ENCODE measurements around the gene HSPA1L. TPM values are rescaled to one million over a fixed set of nuclear protein-coding genes. Genes with fewer than 3 reads are reported as not detected.
A peak's percentile ranks its signal among the peaks of the same experiment; 100 is the strongest.

Gene HSPA1L
- total RNA-seq, 1 donor from 2014 or later = 0.98 TPM

- intact Hi-C loops (cut with DNase I) = no loop called here
- Histone ChIP-seq H3K27me3 (no peaks in the 10 kb centered on the region), H3K9me3 (no peaks in the 10 kb centered on the region), H3K4me3 (no peak overlapping the region), H3K36me3 (peaks cover 0 to 39% of the 10 kb centered on the region in 2 donors), H3K27ac (peak overlapping the region; percentile 51), H3K4me1 (peaks cover 11% of the 10 kb centered on the region)
- no peak for TF ChIP-seq POLR2AphosphoS5 (IDR thresholded peaks at IDR 0.05; ENCODE audit: insufficient read depth in 1 of 2, low read depth in 1 of 2)
- TF ChIP-seq POLR2A (IDR thresholded peaks at IDR 0.05) = no peak
- no peak for TF ChIP-seq CTCF (IDR thresholded peaks at IDR 0.05)
- no peak for DNase-seq (ENCODE audit: extremely low spot score in 2 of 2)
These were observed 37.4 kb downstream of the HSPA1L start for GRCh38 chr6:31777667-31778050.

GRCh38 chr6:31776989-31777666, 38.0 kb downstream of the HSPA1L start, which contains the start of gene VWA7:
TSS of gene VWA7 (minus strand) at chr6:31777328. CDS start at chr6:31776779, 549 bp downstream.
- no peaks in the 10 kb centered on the region for H3K9me3 ChIP-seq
- DNase-seq (ENCODE audit: extremely low spot score in 2 of 2) = peak in 1 of 2 donors; percentile 94
- peak within 1 kb of the TSS; percentile 51 for H3K27ac ChIP-seq
- peaks cover 0 to 34% of the 10 kb centered on the region in 2 donors for H3K36me3 ChIP-seq
- H3K27me3 ChIP-seq = no peaks in the 10 kb centered on the region
- peaks cover 11% of the 10 kb centered on the region for H3K4me1 ChIP-seq
- intact Hi-C loops (cut with DNase I) = no loop called here
- peak; percentile 44 to 64 for TF ChIP-seq POLR2AphosphoS5 (IDR thresholded peaks at IDR 0.05; ENCODE audit: insufficient read depth in 1 of 2, low read depth in 1 of 2)
- no peak for TF ChIP-seq CTCF (IDR thresholded peaks at IDR 0.05)
- no peak for TF ChIP-seq POLR2A (IDR thresholded peaks at IDR 0.05)
- H3K4me3 ChIP-seq = peak within 1 kb of the TSS in 1 of 2 donors; percentile 4

GRCh38 chr6:31776485-31776988, 38.5 kb downstream of the HSPA1L start:
- no peaks in the 10 kb centered on the region for H3K9me3 ChIP-seq
- intact Hi-C loops (cut with DNase I) = no loop called here
- TF ChIP-seq POLR2AphosphoS5 (IDR thresholded peaks at IDR 0.05; ENCODE audit: insufficient read depth in 1 of 2, low read depth in 1 of 2) (no peak), CTCF (IDR thresholded peaks at IDR 0.05) (no peak), POLR2A (IDR thresholded peaks at IDR 0.05) (no peak)
- peak overlapping the region; percentile 51 for H3K27ac ChIP-seq
- no peaks in the 10 kb centered on the region for H3K27me3 ChIP-seq
- no peak for DNase-seq (ENCODE audit: extremely low spot score in 2 of 2)
- peaks cover 0 to 29% of the 10 kb centered on the region in 2 donors for H3K36me3 ChIP-seq
- H3K4me3 ChIP-seq = peak overlapping the region in 1 of 2 donors; percentile 4
- peaks cover 11% of the 10 kb centered on the region for H3K4me1 ChIP-seq

GRCh38 chr6:31775633-31776484, 39.2 kb downstream of the HSPA1L start:
- intact Hi-C loops (cut with DNase I) = no loop called here
- H3K4me1 ChIP-seq = peaks cover 11% of the 10 kb centered on the region
- DNase-seq (ENCODE audit: extremely low spot score in 2 of 2) = peak in 1 of 2 donors; percentile 95
- H3K4me3 ChIP-seq = no peak overlapping the region
- TF ChIP-seq CTCF (IDR thresholded peaks at IDR 0.05) (no peak), POLR2A (IDR thresholded peaks at IDR 0.05) (no peak), POLR2AphosphoS5 (IDR thresholded peaks at IDR 0.05; ENCODE audit: insufficient read depth in 1 of 2, low read depth in 1 of 2) (no peak)
- H3K27ac ChIP-seq = no peak overlapping the region
- peaks cover 0 to 22% of the 10 kb centered on the region in 2 donors for H3K36me3 ChIP-seq
- H3K9me3 ChIP-seq = no peaks in the 10 kb centered on the region
- no peaks in the 10 kb centered on the region for H3K27me3 ChIP-seq
